ENCODE measurements around the gene KIF26B.
A peak's percentile ranks its signal among the peaks of the same experiment; 100 is the strongest.

KIF26B gene

DNA sequence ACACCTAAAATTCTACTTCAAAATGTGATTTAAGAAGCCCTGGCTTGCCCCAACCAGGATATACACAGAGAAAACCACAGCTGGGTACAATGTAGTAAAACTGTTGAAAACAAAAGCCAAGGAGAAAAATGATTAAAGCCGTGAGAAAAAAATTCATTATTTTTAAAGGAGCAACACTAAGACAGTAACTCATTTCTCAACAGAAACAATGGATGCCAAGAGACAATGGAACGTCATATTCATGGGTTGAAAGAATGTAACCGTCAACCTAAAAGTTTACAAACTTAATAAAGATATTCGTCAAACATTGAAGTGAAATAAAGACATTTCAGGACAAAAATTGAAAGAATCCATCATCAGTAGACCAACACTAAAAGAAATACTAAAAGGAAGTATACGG is 340.9 kb downstream of the KIF26B start:
- no peak for DNase-seq (ENCODE audit: low read depth in 1 of 2, low spot score in 1 of 2)
- in situ Hi-C loops (cut with HindIII; ENCODE audit: low pct_unique_long_range_greater_than_20kb, low sequenced_read_pairs), result no loop called here

DNA sequence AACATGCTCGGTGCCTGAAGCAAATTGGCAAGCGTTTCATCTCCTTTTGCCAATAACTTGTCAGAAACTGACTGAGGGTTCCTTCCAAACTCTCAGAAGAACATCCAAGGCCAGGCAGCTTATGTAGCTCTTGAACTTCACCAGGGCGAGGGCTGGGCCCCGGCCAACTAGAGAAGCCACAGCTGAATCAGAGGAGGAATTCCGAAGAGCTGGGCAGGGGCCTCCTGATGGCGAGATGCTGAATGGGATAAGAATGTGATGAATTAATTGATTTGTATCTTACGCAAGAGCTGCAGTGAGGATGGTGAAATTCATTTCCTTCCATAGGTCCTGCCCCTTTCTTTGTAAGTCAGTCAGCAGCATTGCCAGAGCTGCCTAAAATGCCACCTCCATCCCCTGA is 345.8 kb downstream of the KIF26B start:
- TF ChIP-seq JUND (IDR thresholded peaks at IDR 0.05; ENCODE audit: low read depth), result no peak
- in situ Hi-C loops (cut with HindIII; ENCODE audit: low pct_unique_long_range_greater_than_20kb, low sequenced_read_pairs), result no loop called here
- no peak for DNase-seq (ENCODE audit: low read depth in 1 of 2, low spot score in 1 of 2)

More for the DNA sequence above, 340.9 kb downstream of the KIF26B start:
- TF ChIP-seq JUND (IDR thresholded peaks at IDR 0.05; ENCODE audit: low read depth), result no peak

DNA sequence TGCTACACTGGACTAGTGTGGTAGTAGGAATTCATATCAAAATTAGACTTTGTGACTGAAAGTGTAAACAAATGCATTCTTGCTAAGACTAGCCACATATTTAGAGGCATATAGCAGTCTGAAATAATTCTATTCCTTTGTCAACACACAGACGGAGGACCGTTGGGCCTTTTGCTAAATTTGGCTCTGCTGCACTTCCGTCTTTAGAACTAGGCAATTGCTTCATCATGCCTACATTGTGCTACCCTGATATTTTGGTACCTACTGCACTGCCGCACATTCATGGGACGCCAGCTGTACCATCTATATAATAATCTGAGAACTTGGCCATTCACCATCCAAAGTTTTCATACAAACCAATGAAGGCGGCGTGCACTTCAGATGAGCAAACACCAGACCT is 346.8 kb downstream of the KIF26B start:
- in situ Hi-C loops (cut with HindIII; ENCODE audit: low pct_unique_long_range_greater_than_20kb, low sequenced_read_pairs), result no loop called here
- DNase-seq (ENCODE audit: low read depth in 1 of 2, low spot score in 1 of 2), result no peak
- TF ChIP-seq JUND (IDR thresholded peaks at IDR 0.05; ENCODE audit: low read depth), result no peak

DNA sequence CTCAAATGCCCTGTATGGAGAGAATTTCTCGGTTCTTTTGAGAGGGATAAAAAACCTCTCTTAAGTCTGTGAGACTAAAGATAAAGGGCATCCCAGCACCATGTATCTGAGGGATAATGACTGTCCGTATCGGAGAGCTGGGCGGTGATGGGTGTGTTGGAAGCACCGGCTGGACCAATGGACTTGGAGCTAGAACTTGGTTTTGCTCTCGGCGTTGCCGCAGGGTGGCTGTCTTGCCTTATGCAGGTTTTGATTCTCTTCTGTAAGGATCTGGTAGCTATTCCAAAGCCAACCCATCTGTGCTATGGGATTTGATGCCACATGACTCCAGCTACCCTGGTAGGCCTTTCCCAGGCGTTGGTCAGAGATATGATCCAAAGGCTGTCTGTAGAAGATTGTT is 348.8 kb downstream of the KIF26B start:
- DNase-seq (ENCODE audit: low read depth in 1 of 2, low spot score in 1 of 2), result no peak
- TF ChIP-seq JUND (IDR thresholded peaks at IDR 0.05; ENCODE audit: low read depth), result no peak
- in situ Hi-C loops (cut with HindIII; ENCODE audit: low pct_unique_long_range_greater_than_20kb, low sequenced_read_pairs), result no loop called here

DNA sequence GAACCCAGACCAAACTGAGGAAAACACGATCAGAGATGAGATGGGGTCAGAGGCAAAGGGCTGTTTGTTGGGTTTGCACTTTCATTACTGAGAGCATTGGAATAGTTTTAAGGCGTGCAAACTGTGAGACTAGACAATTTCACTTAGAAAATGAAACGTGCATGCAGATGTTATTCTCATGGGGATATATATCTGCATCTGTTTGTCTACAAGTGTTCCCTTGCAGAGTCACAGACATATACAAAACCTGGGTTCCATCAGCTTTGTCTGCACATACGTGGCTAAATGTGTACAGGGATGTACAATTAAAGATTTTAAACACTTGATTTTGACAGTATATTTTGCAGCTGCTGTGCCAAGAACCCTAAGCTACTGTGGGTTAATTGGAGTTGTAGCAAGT is 355.4 kb downstream of the KIF26B start:
- DNase-seq (ENCODE audit: low read depth in 1 of 2, low spot score in 1 of 2), result no peak
- in situ Hi-C loops (cut with HindIII; ENCODE audit: low pct_unique_long_range_greater_than_20kb, low sequenced_read_pairs), result no loop called here
- no peak for TF ChIP-seq JUND (IDR thresholded peaks at IDR 0.05; ENCODE audit: low read depth)

DNA sequence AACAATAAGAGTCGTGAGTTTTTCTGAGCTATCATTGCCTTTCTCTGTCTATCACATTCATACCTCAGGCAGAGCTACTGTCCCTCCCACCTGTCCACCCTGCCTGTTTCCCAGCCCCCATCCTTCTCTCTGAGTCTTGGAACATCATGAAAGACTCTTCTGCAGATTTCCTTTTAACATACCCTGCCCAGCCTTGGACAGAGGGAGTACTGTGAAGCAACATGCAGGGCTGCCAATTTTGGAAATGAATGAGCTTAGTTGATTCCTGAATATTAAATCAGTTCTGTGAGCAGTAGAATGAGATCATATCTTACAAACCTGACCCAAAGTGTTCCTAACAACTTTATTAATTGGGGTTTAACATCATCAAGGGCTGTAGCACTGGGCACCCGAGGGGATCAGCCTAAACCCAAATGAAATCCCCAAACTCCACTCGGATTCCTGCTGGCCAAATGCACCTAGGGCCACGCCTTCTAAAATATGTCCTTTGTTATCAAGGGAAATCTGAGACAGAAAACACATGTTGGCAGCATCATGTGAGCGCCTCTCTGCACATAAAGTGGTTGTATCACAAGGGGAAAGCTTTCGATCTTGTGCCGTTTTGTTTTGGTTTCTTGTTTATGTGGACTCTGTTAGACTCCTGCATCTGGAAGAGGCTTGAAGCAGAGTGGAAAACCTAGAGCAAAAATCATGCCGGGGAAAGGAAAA is 357.6 kb downstream of the KIF26B start:
- no peak for TF ChIP-seq JUND (IDR thresholded peaks at IDR 0.05; ENCODE audit: low read depth)
- in situ Hi-C loops (cut with HindIII; ENCODE audit: low pct_unique_long_range_greater_than_20kb, low sequenced_read_pairs), result no loop called here
- no peak for DNase-seq (ENCODE audit: low read depth in 1 of 2, low spot score in 1 of 2)

DNA sequence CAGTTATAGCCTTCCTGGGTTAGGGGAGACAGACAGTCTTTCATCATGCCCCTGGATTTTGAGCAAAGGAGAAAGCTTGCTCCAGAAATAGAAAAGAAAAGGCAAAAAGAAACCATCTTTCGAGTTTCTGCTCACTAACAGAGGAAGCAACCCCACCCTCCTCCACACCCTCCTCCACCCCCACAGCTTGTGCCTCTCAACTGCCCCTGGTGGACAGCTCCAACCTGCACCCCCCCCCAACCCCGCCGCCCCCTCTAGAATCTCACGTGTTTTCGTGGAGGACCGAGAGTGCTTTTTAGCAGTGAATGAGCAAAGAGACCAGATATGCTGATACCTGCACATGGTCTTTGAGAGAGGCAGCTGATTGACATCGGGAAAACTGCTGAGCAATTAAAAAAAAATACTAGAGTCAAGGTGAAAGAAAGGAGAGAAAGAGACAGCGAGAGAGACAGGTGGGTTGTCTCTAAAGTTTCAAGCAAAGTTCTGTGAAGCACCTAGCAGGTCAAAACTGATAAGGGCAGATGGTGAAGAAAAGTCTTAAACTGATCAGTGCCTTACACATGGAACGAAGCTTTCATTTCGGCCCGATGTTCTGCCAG is 358.3 kb downstream of the KIF26B start:
- in situ Hi-C loops (cut with HindIII; ENCODE audit: low pct_unique_long_range_greater_than_20kb, low sequenced_read_pairs), result no loop called here
- no peak for TF ChIP-seq JUND (IDR thresholded peaks at IDR 0.05; ENCODE audit: low read depth)
- no peak for DNase-seq (ENCODE audit: low read depth in 1 of 2, low spot score in 1 of 2)

DNA sequence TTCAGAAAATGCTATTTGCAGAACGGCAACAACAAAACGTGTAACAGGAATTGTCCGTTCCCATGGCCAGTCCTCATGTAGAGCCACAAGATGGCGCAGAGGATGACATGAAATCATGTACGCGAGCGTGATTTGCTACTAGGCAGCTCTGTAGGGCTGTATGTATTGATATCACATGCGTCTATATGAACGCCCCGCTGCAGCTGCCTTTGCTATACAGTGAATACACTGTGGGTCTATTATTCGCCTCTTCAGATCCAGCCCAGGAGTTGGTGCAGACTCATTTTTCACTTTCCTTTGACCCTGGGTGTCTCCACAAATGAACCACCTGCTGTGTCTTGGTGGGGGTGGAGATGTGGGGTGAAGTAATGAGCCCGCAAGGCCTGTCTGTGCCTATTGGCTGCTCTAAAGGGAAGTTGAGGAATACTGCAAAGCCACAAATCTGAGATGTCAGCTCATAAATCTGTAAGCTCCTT is 361.5 kb downstream of the KIF26B start:
- no peak for TF ChIP-seq JUND (IDR thresholded peaks at IDR 0.05; ENCODE audit: low read depth)
- peak; percentile 36 to 80 for DNase-seq (ENCODE audit: low read depth in 1 of 2, low spot score in 1 of 2)
- in situ Hi-C loops (cut with HindIII; ENCODE audit: low pct_unique_long_range_greater_than_20kb, low sequenced_read_pairs), result no loop called here

DNA sequence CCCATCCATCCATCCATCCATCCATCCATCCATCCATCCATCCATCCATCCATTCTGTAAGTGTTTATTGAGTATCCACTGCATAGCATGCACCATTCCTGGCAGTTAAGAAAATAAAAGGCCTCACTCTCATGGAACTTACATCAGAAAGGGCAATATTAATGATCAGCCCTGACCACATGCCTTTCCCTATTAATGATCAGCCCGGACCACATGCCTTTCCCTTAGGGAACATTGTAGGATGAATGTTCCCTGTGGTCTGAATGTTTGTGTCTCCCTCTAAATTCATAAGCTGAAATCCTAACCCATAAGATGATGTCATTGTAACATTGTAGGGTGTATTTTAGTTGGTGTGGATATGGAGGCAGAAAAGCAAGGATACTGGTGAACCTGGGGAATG is 365.8 kb downstream of the KIF26B start:
- in situ Hi-C loops (cut with HindIII; ENCODE audit: low pct_unique_long_range_greater_than_20kb, low sequenced_read_pairs), result no loop called here
- TF ChIP-seq JUND (IDR thresholded peaks at IDR 0.05; ENCODE audit: low read depth), result no peak
- DNase-seq (ENCODE audit: low read depth in 1 of 2, low spot score in 1 of 2), result no peak

DNA sequence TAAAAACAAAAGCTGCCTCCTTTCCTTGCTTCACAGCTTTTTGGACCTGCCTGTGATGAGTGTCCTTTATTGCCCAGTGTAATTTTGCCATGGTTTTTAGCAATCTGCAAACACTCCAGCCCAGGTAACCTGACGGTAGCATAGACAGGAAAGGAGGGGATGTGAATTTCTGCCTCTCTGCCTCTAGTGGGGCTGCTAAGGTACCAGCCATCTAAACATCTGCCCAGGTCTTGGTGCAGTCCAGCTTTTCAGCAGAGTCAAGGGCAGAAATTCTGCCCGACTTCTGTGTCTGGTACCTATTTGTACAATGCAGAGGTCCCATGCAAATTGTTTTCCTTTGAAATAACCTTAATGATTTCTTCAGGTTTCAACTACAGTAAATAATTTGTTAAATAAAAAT is 371.4 kb downstream of the KIF26B start:
- DNase-seq (ENCODE audit: low read depth in 1 of 2, low spot score in 1 of 2), result no peak
- in situ Hi-C loops (cut with HindIII; ENCODE audit: low pct_unique_long_range_greater_than_20kb, low sequenced_read_pairs), result no loop called here
- no peak for TF ChIP-seq JUND (IDR thresholded peaks at IDR 0.05; ENCODE audit: low read depth)

DNA sequence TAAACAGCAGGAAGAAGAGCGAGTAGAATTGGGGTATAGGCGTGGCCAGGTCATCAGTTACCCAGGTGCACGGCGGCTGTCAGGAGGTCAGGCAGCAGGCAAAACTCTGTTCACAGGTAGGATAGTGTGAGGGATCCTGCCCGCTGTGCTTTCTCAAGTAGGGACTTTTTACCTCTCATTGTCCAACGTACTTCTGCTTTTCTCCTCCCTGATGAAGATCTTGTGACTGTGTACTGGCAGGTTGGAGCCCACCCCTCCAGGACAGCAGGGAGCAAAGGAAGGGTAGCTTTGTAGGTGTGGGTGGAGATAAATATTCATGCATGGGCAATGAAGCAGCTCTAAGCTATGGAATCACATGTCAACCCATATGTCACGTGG is 373.5 kb downstream of the KIF26B start:
- no peak for DNase-seq (ENCODE audit: low read depth in 1 of 2, low spot score in 1 of 2)

DNA sequence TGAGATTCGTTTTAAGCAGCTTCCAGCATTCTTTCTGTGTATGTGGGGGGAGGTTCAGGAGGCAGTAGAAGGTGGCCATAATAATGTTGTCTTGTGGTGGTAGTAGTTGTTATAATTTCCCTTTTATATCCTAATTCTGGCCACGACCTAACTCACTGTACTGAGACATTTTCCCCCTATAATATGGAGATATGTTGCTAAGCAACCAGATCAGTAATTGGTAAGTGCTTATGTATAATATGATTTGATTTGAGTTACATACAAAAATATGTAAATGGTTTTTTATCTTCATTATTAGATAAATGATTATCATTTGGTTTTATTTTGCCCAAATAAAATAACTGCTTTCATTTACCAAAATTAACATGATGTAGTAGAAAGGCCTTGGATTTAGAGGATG is 376.2 kb downstream of the KIF26B start:
- no peak for DNase-seq (ENCODE audit: low read depth in 1 of 2, low spot score in 1 of 2)
- TF ChIP-seq JUND (IDR thresholded peaks at IDR 0.05; ENCODE audit: low read depth), result no peak
- in situ Hi-C loops (cut with HindIII; ENCODE audit: low pct_unique_long_range_greater_than_20kb, low sequenced_read_pairs), result no loop called here

More for the DNA sequence above, 373.5 kb downstream of the KIF26B start:
- TF ChIP-seq JUND (IDR thresholded peaks at IDR 0.05; ENCODE audit: low read depth), result no peak
- in situ Hi-C loops (cut with HindIII; ENCODE audit: low pct_unique_long_range_greater_than_20kb, low sequenced_read_pairs), result no loop called here

DNA sequence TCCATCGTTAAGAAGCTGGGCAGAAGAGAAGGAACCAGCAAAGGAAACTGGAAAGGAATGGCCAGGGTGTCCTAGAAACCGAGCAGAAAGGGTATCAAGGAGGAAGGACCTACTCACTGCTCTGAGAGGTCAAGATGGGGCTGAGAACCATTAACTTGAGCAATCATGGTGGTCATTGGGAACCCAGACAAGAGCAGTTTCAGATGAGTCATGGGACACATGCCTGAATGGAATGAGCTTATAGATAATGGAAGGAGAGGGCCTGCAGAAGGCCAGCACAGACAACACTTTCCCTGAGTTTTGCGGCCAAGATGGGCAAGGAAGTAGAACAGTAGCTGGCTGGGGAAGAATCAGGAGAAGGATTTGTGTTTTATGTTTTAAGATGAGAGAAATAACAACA is 383.2 kb downstream of the KIF26B start:
- no peak for DNase-seq (ENCODE audit: low read depth in 1 of 2, low spot score in 1 of 2)
- in situ Hi-C loops (cut with HindIII; ENCODE audit: low pct_unique_long_range_greater_than_20kb, low sequenced_read_pairs), result no loop called here

DNA sequence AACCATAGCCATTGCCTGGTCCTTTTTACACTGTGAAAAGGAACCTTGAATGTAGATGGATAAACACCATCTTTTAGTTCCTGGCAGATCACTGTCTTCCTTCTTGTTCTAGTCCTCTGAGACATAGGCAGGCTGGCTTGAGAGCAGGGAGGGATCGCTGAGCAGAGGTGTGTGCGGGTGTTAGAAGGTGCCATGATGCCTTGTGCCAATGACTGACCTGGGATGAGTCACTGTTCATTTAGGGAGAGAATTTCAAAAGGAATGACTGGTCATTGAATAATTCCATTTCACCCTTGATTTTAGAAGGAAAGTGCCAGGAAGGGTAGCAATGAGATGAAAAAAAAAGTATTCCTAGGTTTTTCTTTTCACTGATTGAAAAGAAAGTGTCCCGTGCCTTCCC is 383.9 kb downstream of the KIF26B start:
- in situ Hi-C loops (cut with HindIII; ENCODE audit: low pct_unique_long_range_greater_than_20kb, low sequenced_read_pairs), result no loop called here
- TF ChIP-seq JUND (IDR thresholded peaks at IDR 0.05; ENCODE audit: low read depth), result no peak
- no peak for DNase-seq (ENCODE audit: low read depth in 1 of 2, low spot score in 1 of 2)

More for the DNA sequence above, 383.2 kb downstream of the KIF26B start:
- no peak for TF ChIP-seq JUND (IDR thresholded peaks at IDR 0.05; ENCODE audit: low read depth)
